Heart left ventricle (tissue), 16 donors: ENCODE results near the gene PARN. TPM values are rescaled to one million over a fixed set of nuclear protein-coding genes. Genes with fewer than 3 reads are reported as not detected.

Source experiments
- ATAC-seq, 4 donors: fragments of 200-7000 bp; cut with Tn5 transposase; one replicate each; pipeline ENCODE4 v1.9.1; 2020 to 2022; ENCODE audit warnings: moderate library complexity in 4 of 4, mild to moderate bottlenecking in 3 of 4, moderate number of reproducible peaks in 1 of 4
- DNase-seq, 5 donors: peaks; one replicate each; pipeline ENCODE4 v3.0.0-alpha.2; 2020
- H3K27ac ChIP-seq, 12 donors: fragments of 200-600 bp; sonication (generic) in 4 of 12; one replicate each; pipeline versions ENCODE4 v1.5.0 to v1.8.0; 2016 to 2022; ENCODE audit warnings: mild to moderate bottlenecking in 2 of 12
- H3K27me3 ChIP-seq, 9 donors: fragments of 200-600 bp; sonication (generic) in 2 of 9; one replicate each; pipeline versions ENCODE4 v1.5.1 to v1.8.0; 2016 to 2022; ENCODE audit warnings: mild to moderate bottlenecking in 3 of 9
- H3K36me3 ChIP-seq, 9 donors: fragments of 200-600 bp; sonication (generic) in 2 of 9; one replicate each; pipeline versions ENCODE4 v1.5.0 to v1.8.0; 2018 to 2022; ENCODE audit warnings: mild to moderate bottlenecking in 2 of 9
- H3K4me1 ChIP-seq, 12 donors: fragments of 200-600 bp; sonication (generic) in 4 of 12; one replicate each; pipeline versions ENCODE4 v1.5.0 to v1.8.0; 2016 to 2022; ENCODE audit warnings: mild to moderate bottlenecking in 3 of 12
- H3K4me3 ChIP-seq, 12 donors: fragments of 200-600 bp; sonication (generic) in 4 of 12; one replicate each; pipeline versions ENCODE4 v1.5.0 to v1.8.0; 2017 to 2022; ENCODE audit warnings: mild to moderate bottlenecking in 9 of 12, moderate library complexity in 4 of 12
- H3K9me3 ChIP-seq, 12 donors: fragments of 200-600 bp; sonication (generic) in 4 of 12; one replicate each; pipeline versions ENCODE4 v1.5.0 to v1.8.0; 2016 to 2022; ENCODE audit warnings: mild to moderate bottlenecking in 1 of 12
- CTCF ChIP-seq, 12 donors: fragments of 200-600 bp; sonication (generic) in 4 of 12; IDR thresholded peaks; one replicate each; pipeline versions ENCODE4 v1.5.0 to v1.8.0; 2018 to 2022; ENCODE audit warnings: antibody characterized with exemption in 12 of 12, mild to moderate bottlenecking in 5 of 12
- POLR2A ChIP-seq, 2 donors: fragments of 450-650 bp; IDR thresholded peaks; one replicate each; pipeline ENCODE4 v1.6.1; 2017; ENCODE audit warnings: antibody characterized with exemption in 2 of 2, mild to moderate bottlenecking in 2 of 2, moderate library complexity in 2 of 2
- WGBS, 4 donors: extraction: QIAGEN DNeasy Blood & Tissue Kit in 2 of 4; methylation state at CpG; one replicate each; pipeline versions ENCODE4 v1.1.5 to v1.1.7; 2013 to 2018; 5-methylcytosine and 5-hydroxymethylcytosine counted together
- intact Hi-C, 10 donors: fragments of 100-400 bp; cut with DNase I; formaldehyde crosslinking; loops; one replicate each; pipeline versions ENCODE4 v1.11.1 to v1.14.2; 2022
- polyA plus RNA-seq, 2 donors: library from polyadenylated mRNA; stranded (reverse); fragments of 200-250 nt; gene quantifications; one replicate each; pipeline ENCODE4 v1.2.3, GENCODE V29; 2013
- total RNA-seq, 9 donors: library from RNA; depleted of rRNA in 2 of 9; stranded (reverse); fragments of >200 nt in 2 of 9; fragmentation: NEBNext Ultra II Directional in 3 of 9; extraction: Animal tissue kit (Norgen Biotek cat#: 25700) in 3 of 9; gene quantifications; one replicate each; pipeline versions ENCODE4 v1.1.0 to v1.2.4, GENCODE V29; 2016 to 2023
- donor health status: ischemic (EF 13 %, LVEDD 7.1; RV severe dilation, severe dysfunction).
- donor health status: healthy with polysubstance abuse.
- donor health status: DM: no; HTN: yes; CAD: no.
- donor health status: DM: no; HTN: no; CAD: no.
- donor health status: ischemic (EF 25% LVEDD 6.9; RV normal size, moderate dysfunction).
- donor health status: ischemic (EF 25% LVEDD 5.7; RV mildly dilated, moderate dysfunction).
- donor health status: healthy.
- donor health status: DM: yes; HTN: yes; CAD: no.
- donor health status: ischemic (EF 35%, LVEDD 5.7; RV mildly dilated, moderate dysfunction).
- donor health status: nonischemic (EF 11% LVEDD 7.7; RV severe dilation, severe dysfunction).
- donor health status: DM: yes; HTN: yes; CAD: no.
- donor health status: PGD.
- donor health status: ischemic (EF 29% LVEDD 5.4; RV normal size, mild dysfunction).
- donor health status: nonischemic (EF 23%, LVEDD 6.1; RV moderate dilation, normal function).

The PARN gene
- total and polyA plus RNA-seq, 11 donors, result 7.7 to 25.9 (median 19.8) TPM

- no peak for TF ChIP-seq CTCF (IDR thresholded peaks at IDR 0.05)
- no peak for TF ChIP-seq POLR2A (IDR thresholded peaks at IDR 0.05)
- DNase-seq (peak; percentile 79 to 90 (median 83)), ATAC-seq (peak; percentile 89 to 95 (median 90))
- intact Hi-C loops, result no loop called here
- Histone ChIP-seq H3K4me3 (no peak overlapping the region), H3K4me1 (peaks cover 0 to 65% (median 26%) of the 10 kb centered on the region in 12 donors), H3K9me3 (no peaks in the 10 kb centered on the region), H3K36me3 (no peaks in the 10 kb centered on the region), H3K27me3 (no peaks in the 10 kb centered on the region), H3K27ac (peak overlapping the region; percentile 19 to 86 (median 76))
- 34 to 40% (median 37%) methylated on average over 9 of the region's 9 CpGs for WGBS, 4 donors
These were observed 128.5 kb downstream of the PARN start for GRCh38 chr16:14501331-14502255.

GRCh38 chr16:14500791-14501190, 129.3 kb downstream of the PARN start:
- no peak for DNase-seq
- TF ChIP-seq CTCF (IDR thresholded peaks at IDR 0.05) (no peak), POLR2A (IDR thresholded peaks at IDR 0.05) (no peak)
- peaks cover 0 to 65% (median 31%) of the 10 kb centered on the region in 12 donors for H3K4me1 ChIP-seq
- no peaks in the 10 kb centered on the region for H3K9me3 ChIP-seq
- H3K4me3 ChIP-seq, result no peak overlapping the region
- no peaks in the 10 kb centered on the region for H3K27me3 ChIP-seq
- no peaks in the 10 kb centered on the region for H3K36me3 ChIP-seq
- H3K27ac ChIP-seq, result peak overlapping the region in 10 of 12 donors; percentile 26 to 86 (median 78)
- WGBS, 4 donors, result 80 to 97% (median 93%) methylated on average over 2 of the region's 2 CpGs
- intact Hi-C loops, result no loop called here
- ATAC-seq, result no peak

- H3K27me3 ChIP-seq, result no peaks in the 10 kb centered on the region
- peak overlapping the region in 2 of 12 donors; percentile 6 to 71 for H3K27ac ChIP-seq
- no peak for ATAC-seq
- DNase-seq, result no peak
- TF ChIP-seq POLR2A (IDR thresholded peaks at IDR 0.05), result no peak
- TF ChIP-seq CTCF (IDR thresholded peaks at IDR 0.05), result no peak
- H3K4me1 ChIP-seq, result peaks cover 0 to 67% (median 31%) of the 10 kb centered on the region in 12 donors
- H3K9me3 ChIP-seq, result no peaks in the 10 kb centered on the region
- no peak overlapping the region for H3K4me3 ChIP-seq
- WGBS, 4 donors, result 86 to 94% (median 88%) methylated on average over 3 of the region's 3 CpGs
- H3K36me3 ChIP-seq, result peaks cover 0 to 3% (median 0%) of the 10 kb centered on the region in 9 donors
- intact Hi-C loops, result no loop called here
These were observed 130.9 kb downstream of the PARN start for GRCh38 chr16:14499110-14499509.

GRCh38 chr16:14497245-14498082, 132.6 kb downstream of the PARN start:
- Histone ChIP-seq H3K36me3 (peaks cover 0 to 3% (median 0%) of the 10 kb centered on the region in 9 donors), H3K9me3 (no peaks in the 10 kb centered on the region), H3K27ac (peak overlapping the region; percentile 11 to 77 (median 64)), H3K4me3 (no peak overlapping the region), H3K27me3 (no peaks in the 10 kb centered on the region), H3K4me1 (peaks cover 0 to 57% (median 27%) of the 10 kb centered on the region in 12 donors)
- TF ChIP-seq POLR2A (IDR thresholded peaks at IDR 0.05), result no peak
- TF ChIP-seq CTCF (IDR thresholded peaks at IDR 0.05), result no peak
- intact Hi-C loops, result no loop called here
- ATAC-seq (no peak), DNase-seq (no peak)
- WGBS, 4 donors, result 60 to 68% (median 65%) methylated on average over 7 of the region's 7 CpGs
